ENCODE measurements around the gene DCST1. TPM values are rescaled to one million over a fixed set of nuclear protein-coding genes. Genes with fewer than 3 reads are reported as not detected.

The DCST1 gene
- total and polyA plus RNA-seq, 2 of the 13 experiments (the other 11 are each of a cell fraction or from before 2014, with no cell fraction given): 0.04 TPM; not detected in 1

- no peak for TF ChIP-seq MLX (CRISPR knock-in tag; IDR thresholded peaks at IDR 0.05)
- TF ChIP-seq BRF2 (CRISPR knock-in tag; IDR thresholded peaks at IDR 0.05): no peak
- TF ChIP-seq ZNF615 (CRISPR knock-in tag; IDR thresholded peaks at IDR 0.05; ENCODE audit: borderline replicate concordance): no peak
- peak; percentile 83 for TF ChIP-seq GATAD2A (CRISPR knock-in tag; IDR thresholded peaks at IDR 0.05)
- TF ChIP-seq CBFB (CRISPR knock-in tag; IDR thresholded peaks at IDR 0.05): peak; percentile 80
- TF ChIP-seq, protein P1, sequence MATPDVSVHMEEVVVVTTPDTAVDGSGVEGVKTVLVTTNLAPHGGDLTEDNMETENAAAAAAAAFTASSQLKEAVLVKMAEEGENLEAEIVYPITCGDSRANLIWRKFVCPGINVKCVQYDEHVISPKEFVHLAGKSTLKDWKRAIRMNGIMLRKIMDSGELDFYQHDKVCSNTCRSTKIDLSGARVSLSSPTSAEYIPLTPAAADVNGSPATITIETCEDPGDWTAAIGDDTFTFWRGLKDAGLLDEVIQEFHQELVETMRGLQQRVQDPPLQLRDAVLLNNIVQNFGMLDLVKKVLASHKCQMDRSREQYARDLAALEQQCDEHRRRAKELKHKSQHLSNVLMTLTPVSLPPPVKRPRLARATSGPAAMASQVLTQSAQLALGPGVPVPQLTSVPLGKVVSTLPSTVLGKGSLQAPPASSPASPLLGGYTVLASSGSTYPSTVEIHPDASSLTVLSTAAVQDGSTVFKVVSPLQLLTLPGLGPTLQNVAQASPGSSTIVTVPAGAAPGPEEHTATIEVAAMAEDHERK (CRISPR knock-in tag; IDR thresholded peaks at IDR 0.05; ENCODE audit: low read depth): no peak
- no peak for TF ChIP-seq ZNF33A (CRISPR knock-in tag; IDR thresholded peaks at IDR 0.05; ENCODE audit: borderline replicate concordance)
- TF ChIP-seq MYPOP (CRISPR knock-in tag; IDR thresholded peaks at IDR 0.05): peak; percentile 42; the same call in 1 of the 2 replicates
- peak; percentile 65; the same call in 1 of the 2 replicates for TF ChIP-seq MYC (CRISPR knock-in tag; IDR thresholded peaks at IDR 0.05; ENCODE audit: borderline replicate concordance)
- no peak for TF ChIP-seq RBM22 (optimal IDR thresholded peaks at IDR 0.05; ENCODE audit: low read length)
- TF ChIP-seq AKNA (CRISPR knock-in tag; IDR thresholded peaks at IDR 0.05; ENCODE audit: borderline replicate concordance): no peak
- TF ChIP-seq RBFOX2 (IDR thresholded peaks at IDR 0.05; ENCODE audit: low read depth, low read length): peak; percentile 77
- no peak for TF ChIP-seq KLF13 (CRISPR knock-in tag; IDR thresholded peaks at IDR 0.05)
- no peak for TF ChIP-seq ZNF572 (CRISPR knock-in tag; IDR thresholded peaks at IDR 0.05)
- TF ChIP-seq, protein P2, sequence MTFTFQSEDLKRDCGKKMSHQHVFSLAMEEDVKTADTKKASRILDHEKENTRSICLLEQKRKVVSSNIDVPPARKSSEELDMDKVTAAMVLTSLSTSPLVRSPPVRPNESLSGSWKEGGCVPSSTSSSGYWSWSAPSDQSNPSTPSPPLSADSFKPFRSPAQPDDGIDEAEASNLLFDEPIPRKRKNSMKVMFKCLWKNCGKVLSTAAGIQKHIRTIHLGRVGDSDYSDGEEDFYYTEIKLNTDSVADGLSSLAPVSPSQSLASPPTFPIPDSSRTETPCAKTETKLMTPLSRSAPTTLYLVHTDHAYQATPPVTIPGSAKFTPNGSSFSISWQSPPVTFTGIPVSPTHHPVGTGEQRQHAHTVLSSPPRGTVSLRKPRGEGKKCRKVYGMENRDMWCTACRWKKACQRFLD (CRISPR knock-in tag; IDR thresholded peaks at IDR 0.05; ENCODE audit: borderline replicate concordance): no peak
- TF ChIP-seq ZNF598 (CRISPR knock-in tag; IDR thresholded peaks at IDR 0.05; ENCODE audit: borderline replicate concordance): peak; percentile 13; the same call in 1 of the 2 replicates
- TF ChIP-seq JARID2 (CRISPR knock-in tag; IDR thresholded peaks at IDR 0.05; ENCODE audit: insufficient replicate concordance): peak; percentile 62
- TF ChIP-seq ZNF768 (CRISPR knock-in tag; IDR thresholded peaks at IDR 0.05): no peak
Measured at GRCh38 chr1:155084722-155085503, 51.3 kb downstream of the DCST1 start (continued).
